Central memory CD8-positive, alpha-beta T cell (primary cell): ENCODE results near the gene GABRR3.

Experiments
- ATAC-seq: fragments of 150-1000 bp; cut with Tn5 transposase; replicated peaks from 2 replicates; pipeline ENCODE4 v1.10.0; 2022; ENCODE audit warnings: mild to moderate bottlenecking, moderate FRiP score, moderate number of reproducible peaks; ENCODE audit not compliant: poor library complexity, severe bottlenecking; ENCODE audit errors: extremely low read depth
- DNase-seq, 2 donors: peaks; one replicate each; pipeline ENCODE4 v3.0.0; 2021; ENCODE audit warnings: low spot score in 2 of 2
- H3K27ac Mint-ChIP-seq: one replicate; pipeline ENCODE4 v1.8.0; 2022; ENCODE audit warnings: low read depth, mild to moderate bottlenecking, moderate library complexity, mixed read lengths
- H3K27me3 Mint-ChIP-seq: one replicate; pipeline ENCODE4 v1.8.0; 2022; ENCODE audit warnings: mixed read lengths
- H3K36me3 Mint-ChIP-seq: one replicate; pipeline ENCODE4 v1.8.0; 2022; ENCODE audit warnings: mild to moderate bottlenecking, moderate library complexity, mixed read lengths; ENCODE audit not compliant: insufficient read depth
- H3K4me1 Mint-ChIP-seq: one replicate; pipeline ENCODE4 v1.8.0; 2022; ENCODE audit warnings: mixed read lengths
- H3K4me3 Mint-ChIP-seq: one replicate; pipeline ENCODE4 v1.8.0; 2022; ENCODE audit warnings: mild to moderate bottlenecking, moderate library complexity, mixed read lengths
- H3K9me3 Mint-ChIP-seq: one replicate; pipeline ENCODE4 v1.8.0; 2022; ENCODE audit warnings: mixed read lengths

Gene GABRR3

DNA sequence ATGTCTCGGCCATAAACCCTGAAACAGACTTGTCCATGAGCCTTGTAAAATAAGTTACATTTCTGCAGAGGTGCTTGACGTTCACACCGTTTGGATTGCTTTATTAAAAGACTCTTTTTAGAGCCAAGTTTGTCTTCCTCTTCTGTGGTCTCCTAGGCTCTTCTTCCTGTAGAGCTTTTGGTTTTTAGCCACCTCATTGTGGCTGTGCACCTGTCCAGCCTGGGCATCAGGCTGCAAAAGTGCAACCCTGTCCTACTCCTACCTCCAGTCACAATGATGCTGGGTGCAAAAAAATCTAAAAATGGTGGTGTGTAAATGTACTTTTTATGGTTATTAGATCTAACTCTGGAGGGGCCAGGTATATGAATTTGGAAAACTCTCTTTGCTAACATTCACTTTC, 60.1 kb downstream of the GABRR3 start:
- H3K36me3 Mint-ChIP-seq: no peaks in the 10 kb centered on the region
- H3K4me3 Mint-ChIP-seq: no peak overlapping the region
- H3K27ac Mint-ChIP-seq: no peak overlapping the region
- ATAC-seq (no peak), DNase-seq (no peak)
- no peaks in the 10 kb centered on the region for H3K27me3 Mint-ChIP-seq
- no peaks in the 10 kb centered on the region for H3K9me3 Mint-ChIP-seq
- peaks cover 20% of the 10 kb centered on the region for H3K4me1 Mint-ChIP-seq

DNA sequence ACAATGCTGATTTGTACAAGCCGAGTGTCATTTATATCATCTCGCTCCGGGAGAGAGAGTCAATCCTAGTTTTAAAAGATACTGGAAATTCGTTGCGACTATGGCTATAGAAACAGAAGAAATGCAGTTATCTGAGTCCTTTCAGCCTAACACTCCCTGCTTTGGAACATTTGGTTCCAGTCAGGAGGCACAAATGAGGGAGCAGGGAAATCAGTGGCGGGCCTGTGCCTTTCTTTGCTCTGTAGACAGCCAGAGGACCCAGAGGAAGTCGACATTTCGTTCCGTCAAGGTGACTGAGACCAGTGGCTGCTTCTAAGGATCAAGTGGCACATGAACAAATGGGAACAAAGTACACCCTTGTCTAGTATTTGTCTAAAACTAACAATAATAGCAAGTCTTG, 62.1 kb downstream of the GABRR3 start:
- no peak for DNase-seq
- no peaks in the 10 kb centered on the region for H3K36me3 Mint-ChIP-seq
- H3K4me1 Mint-ChIP-seq: peaks cover 40% of the 10 kb centered on the region
- H3K27ac Mint-ChIP-seq: no peak overlapping the region
- ATAC-seq: no peak
- peak overlapping the region; percentile 62 for H3K4me3 Mint-ChIP-seq
- H3K9me3 Mint-ChIP-seq: no peaks in the 10 kb centered on the region
- H3K27me3 Mint-ChIP-seq: no peaks in the 10 kb centered on the region

DNA sequence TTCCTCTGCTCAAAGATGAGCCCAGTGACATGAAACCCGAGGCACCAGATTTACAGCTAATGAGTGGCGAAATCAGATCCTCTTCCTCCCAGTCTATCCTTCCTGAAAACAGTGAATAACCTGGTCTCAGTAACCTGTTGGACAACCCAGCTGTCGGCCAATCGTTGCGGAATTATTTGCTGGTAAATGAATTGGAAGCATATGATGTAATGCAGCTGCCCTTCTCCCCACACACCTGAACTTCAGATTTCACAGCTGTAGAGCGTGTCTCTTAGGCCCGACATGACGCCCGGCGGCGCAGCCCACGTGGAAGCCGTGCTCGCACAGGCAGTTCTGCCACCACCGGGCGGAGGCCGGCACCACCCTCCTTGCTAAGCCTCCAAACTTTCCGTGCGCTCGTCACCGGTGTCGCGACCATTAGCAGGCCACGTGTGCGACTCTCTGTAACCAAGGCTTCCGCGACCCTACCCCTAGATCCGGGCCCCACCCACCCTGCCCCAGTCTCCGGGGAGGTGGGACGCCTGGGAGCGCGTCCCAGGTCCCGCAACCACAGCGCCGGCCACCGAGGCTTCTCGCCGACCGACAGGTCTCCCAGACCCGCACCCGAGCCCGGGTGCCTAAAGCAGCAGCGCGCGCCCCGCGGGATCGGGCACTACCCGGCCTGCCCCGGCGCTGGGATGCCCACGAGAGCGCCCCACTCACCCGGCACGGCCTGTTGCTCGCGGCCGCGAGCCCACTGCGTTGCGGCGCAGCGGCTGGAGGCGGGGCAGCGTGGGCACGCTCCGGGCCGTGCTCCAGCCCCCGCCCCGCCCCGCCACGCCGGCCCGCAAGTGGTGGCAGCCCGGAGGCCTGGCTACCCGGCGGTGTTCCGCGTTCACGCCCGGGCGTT, 63.2 kb downstream of the GABRR3 start, which contains the start of gene RIOX2:
RIOX2 (minus strand) TSS at position 753 of the 889 bp plus-strand sequence. CDS start 4,838 bp downstream, outside the sequence.
- H3K27me3 Mint-ChIP-seq: no peaks in the 10 kb centered on the region
- peak within 1 kb of the TSS; percentile 79 for H3K4me3 Mint-ChIP-seq
- ATAC-seq: peak; percentile 94
- peak within 1 kb of the TSS; percentile 81 for H3K27ac Mint-ChIP-seq
- no peaks in the 10 kb centered on the region for H3K9me3 Mint-ChIP-seq
- DNase-seq: peak; percentile 49 to 61
- peaks cover 48% of the 10 kb centered on the region for H3K4me1 Mint-ChIP-seq
- peaks cover 4% of the 10 kb centered on the region for H3K36me3 Mint-ChIP-seq

DNA sequence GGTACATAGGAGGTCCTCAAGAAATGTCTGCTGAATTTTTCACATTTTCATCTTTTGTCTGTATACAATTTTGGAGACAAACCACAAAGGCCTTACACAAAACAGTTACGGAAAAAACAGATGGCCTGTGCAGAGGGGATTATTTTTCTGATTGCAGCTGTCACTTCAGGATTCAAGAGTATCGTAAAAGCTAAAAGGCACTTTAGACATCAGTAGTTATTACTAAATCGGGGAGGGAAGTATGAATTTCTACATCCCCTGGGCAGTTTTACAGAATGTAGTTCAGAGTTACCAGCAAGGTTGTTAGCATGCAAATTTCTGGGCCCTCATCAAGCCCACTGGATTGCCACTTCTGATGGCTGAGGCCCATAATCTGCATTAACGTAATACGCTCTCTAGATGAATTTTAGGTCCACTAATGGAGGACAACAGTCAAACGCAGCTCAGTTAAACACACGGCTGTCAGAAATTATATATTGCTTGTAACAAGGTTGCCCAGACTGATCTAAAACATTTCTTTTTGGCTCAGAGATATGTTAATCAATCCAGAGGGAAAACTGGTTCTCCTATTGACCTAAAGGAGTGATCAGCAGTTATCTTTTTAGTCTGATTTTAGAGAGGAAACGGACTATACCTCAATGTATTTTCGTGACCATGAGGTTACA, 64.0 kb downstream of the GABRR3 start:
- no peaks in the 10 kb centered on the region for H3K27me3 Mint-ChIP-seq
- DNase-seq: no peak
- H3K36me3 Mint-ChIP-seq: peaks cover 6% of the 10 kb centered on the region
- H3K4me1 Mint-ChIP-seq: peaks cover 50% of the 10 kb centered on the region
- H3K4me3 Mint-ChIP-seq: peak overlapping the region; percentile 79
- H3K27ac Mint-ChIP-seq: no peak overlapping the region
- no peaks in the 10 kb centered on the region for H3K9me3 Mint-ChIP-seq
- no peak for ATAC-seq

DNA sequence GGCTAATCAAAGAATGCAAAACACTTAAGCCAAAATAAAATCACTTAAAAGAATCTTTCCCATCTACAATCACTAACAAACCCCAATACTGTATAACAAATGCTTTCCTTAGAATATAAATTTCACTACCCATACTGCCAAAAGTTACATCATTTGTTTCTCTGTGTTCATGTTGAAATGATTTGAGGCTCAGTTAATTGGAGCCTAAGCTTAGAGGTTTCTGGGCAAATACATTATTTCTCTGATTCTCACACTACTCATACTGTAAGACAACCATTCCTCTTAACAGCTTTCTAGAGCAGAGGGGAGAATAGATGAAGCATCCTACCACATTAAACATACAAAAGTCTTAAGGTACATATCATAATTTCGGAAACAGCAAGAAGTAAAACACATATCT, 65.0 kb downstream of the GABRR3 start:
- Mint-ChIP-seq H3K9me3 (no peaks in the 10 kb centered on the region), H3K4me3 (peak overlapping the region; percentile 79), H3K4me1 (peaks cover 50% of the 10 kb centered on the region), H3K27me3 (no peaks in the 10 kb centered on the region), H3K27ac (no peak overlapping the region), H3K36me3 (peaks cover 10% of the 10 kb centered on the region)
- DNase-seq: no peak
- no peak for ATAC-seq

DNA sequence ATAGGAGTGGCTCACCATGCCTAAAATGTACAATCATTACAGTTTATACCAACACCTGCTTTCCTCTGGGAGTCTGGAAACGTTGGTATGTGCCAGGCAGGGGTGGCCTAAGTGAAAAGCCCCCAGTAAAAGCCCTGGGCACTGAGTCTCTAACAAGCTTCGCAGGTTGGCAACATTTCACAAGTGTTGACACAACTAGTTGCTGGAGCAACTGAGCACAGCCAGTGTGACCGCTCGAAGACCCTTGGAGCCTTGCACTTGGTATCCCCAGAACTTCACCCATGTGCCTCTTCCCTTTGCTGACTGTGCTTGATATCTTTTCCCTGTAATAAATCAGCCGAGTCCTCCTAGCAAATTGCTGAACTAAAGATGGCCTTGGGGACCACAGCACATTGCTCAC, 65.6 kb downstream of the GABRR3 start:
- no peak overlapping the region for H3K27ac Mint-ChIP-seq
- no peaks in the 10 kb centered on the region for H3K9me3 Mint-ChIP-seq
- ATAC-seq (no peak), DNase-seq (no peak)
- H3K36me3 Mint-ChIP-seq: peaks cover 14% of the 10 kb centered on the region
- peaks cover 50% of the 10 kb centered on the region for H3K4me1 Mint-ChIP-seq
- H3K27me3 Mint-ChIP-seq: no peaks in the 10 kb centered on the region
- no peak overlapping the region for H3K4me3 Mint-ChIP-seq

DNA sequence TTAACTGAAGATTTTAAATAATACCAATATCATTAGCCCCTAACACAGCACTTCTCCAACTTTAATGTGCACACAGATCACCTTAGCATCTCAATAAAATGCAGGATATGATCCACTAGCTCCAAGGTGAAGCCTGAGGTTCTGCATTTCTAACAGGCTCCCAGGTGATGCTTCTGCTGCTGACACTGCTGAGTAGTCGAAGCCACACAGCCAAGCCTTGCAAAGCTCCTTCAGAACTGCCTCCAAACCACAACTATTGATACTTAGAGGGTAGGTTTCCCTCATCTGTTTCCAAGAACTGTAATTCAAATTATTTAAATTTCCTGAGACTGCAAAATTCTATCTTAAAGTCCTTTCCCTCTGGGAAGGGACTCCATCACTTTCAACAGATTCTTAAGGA, 66.7 kb downstream of the GABRR3 start:
- Mint-ChIP-seq H3K27me3 (no peaks in the 10 kb centered on the region), H3K36me3 (peaks cover 15% of the 10 kb centered on the region), H3K9me3 (no peaks in the 10 kb centered on the region), H3K4me3 (no peak overlapping the region), H3K4me1 (peaks cover 57% of the 10 kb centered on the region), H3K27ac (no peak overlapping the region)
- no peak for DNase-seq
- no peak for ATAC-seq

DNA sequence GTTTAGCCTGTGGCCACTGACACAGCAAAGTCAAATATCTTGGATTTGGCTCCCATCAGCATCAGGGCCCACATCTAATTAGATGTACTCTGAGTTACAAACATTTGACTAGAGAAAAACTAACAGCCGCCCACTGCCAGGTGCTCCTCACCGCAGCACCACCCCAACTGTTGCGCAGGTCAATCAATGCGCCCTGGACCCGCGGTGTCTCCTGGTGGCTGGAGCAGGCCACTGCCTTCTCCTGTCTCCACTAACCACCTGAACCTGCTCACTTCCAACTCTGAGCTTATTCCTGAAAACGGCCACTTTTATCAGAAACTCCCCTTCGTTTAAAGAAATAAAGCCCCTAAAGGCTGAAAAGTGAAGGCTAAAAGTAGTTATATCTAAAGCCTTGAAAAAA, 67.1 kb downstream of the GABRR3 start:
- Mint-ChIP-seq H3K9me3 (no peaks in the 10 kb centered on the region), H3K4me1 (peaks cover 59% of the 10 kb centered on the region), H3K36me3 (peaks cover 15% of the 10 kb centered on the region), H3K27ac (no peak overlapping the region), H3K27me3 (no peaks in the 10 kb centered on the region), H3K4me3 (no peak overlapping the region)
- ATAC-seq (no peak), DNase-seq (no peak)

DNA sequence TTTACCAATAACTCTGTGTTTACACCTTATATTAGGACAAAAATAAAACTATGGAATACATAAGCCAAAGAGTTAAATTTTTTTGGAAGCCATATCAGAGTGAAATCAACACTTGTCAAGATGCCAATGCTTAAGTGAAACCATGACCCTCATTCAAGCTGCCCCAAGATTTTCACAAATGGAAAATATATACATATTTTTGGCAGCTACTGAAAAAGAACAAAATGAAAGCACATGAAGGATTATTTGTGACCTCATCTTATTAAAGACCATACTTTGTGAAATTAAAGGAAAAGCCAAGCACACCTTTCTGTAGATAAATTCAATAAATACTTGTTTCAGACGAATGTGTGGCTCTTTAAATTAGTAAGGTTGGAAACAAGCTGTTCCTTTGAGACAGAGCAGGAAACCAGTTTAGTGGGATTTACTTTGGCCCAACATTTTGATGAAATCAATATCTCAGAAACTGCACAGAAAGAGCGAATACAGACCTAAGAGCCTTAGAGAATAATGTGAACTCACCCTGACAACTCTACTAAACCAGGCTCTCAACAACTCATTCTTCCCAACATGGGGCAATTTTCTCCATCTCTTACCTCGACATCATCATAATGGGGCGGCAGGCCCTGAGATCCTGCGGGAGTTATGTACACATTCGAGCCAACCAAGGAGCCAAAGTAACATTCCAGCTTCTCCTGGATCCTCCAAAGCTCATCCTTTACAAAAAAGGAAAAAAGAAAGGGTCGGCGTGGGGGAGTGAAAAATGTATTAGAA, 73.9 kb downstream of the GABRR3 start:
- Mint-ChIP-seq H3K27ac (no peak overlapping the region), H3K27me3 (no peaks in the 10 kb centered on the region), H3K4me1 (peaks cover 26% of the 10 kb centered on the region), H3K9me3 (no peaks in the 10 kb centered on the region), H3K4me3 (no peak overlapping the region), H3K36me3 (peaks cover 33% of the 10 kb centered on the region)
- ATAC-seq (no peak), DNase-seq (no peak)

DNA sequence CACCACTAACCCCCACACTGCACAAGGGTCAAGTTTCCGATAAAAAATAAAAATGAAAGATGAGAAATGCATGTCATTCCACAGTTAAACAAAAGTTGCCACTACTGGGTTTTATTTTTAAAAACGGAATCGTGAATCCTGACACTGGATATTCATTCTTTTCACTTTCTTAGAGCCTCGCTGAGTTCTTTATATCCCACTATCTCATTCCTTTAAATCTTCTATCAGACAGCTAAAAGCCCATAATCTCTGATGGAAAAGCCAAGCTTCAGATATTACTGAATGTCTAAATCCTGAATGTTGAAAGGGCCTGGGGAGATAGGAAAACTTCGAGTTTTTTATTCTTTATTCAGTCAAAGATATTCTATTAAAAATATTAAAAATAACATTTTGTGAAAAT, 74.6 kb downstream of the GABRR3 start:
- H3K9me3 Mint-ChIP-seq: no peaks in the 10 kb centered on the region
- no peak for ATAC-seq
- H3K4me3 Mint-ChIP-seq: no peak overlapping the region
- peaks cover 31% of the 10 kb centered on the region for H3K36me3 Mint-ChIP-seq
- no peak for DNase-seq
- peaks cover 26% of the 10 kb centered on the region for H3K4me1 Mint-ChIP-seq
- H3K27ac Mint-ChIP-seq: no peak overlapping the region
- H3K27me3 Mint-ChIP-seq: no peaks in the 10 kb centered on the region

DNA sequence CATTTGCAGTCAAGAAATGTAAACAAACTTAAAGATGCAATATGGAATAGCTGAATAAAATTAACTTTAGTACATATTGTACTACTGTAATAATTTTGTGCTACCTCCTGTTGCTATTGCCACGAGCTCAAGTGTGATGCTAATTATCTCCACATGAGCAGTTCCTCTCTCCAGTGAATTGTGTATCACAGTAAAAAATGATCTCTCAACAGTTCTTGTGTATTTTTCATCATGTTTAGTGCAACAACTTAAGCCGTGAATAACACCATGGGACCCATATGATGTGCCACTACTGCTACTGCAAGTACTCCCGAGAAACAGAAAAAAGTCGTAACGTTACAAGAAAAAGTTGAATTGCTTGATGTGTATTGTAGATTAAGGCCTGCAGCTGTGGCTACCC, 75.2 kb downstream of the GABRR3 start:
- no peak for DNase-seq
- H3K27me3 Mint-ChIP-seq: no peaks in the 10 kb centered on the region
- no peak for ATAC-seq
- no peaks in the 10 kb centered on the region for H3K9me3 Mint-ChIP-seq
- no peak overlapping the region for H3K4me3 Mint-ChIP-seq
- H3K27ac Mint-ChIP-seq: no peak overlapping the region
- H3K4me1 Mint-ChIP-seq: peaks cover 26% of the 10 kb centered on the region
- H3K36me3 Mint-ChIP-seq: peaks cover 33% of the 10 kb centered on the region

DNA sequence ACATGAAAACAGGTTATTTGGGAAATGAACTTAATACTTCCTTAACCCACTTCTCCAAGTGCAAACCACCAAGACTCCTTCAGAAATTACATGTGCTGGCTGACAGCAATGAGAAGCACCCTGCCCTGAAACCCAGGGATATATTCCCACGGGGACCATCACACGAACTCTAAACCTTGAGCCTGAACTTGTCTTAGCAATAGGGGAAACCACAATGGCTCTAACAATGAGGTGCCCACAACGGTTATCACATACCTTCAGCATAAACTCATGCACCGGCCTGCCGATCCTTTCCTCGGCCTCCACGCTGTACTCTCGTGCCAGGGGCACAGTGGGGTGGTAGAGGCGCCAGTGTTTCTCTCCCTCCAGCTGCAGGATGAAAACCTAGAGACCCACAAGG, 76.3 kb downstream of the GABRR3 start:
- Mint-ChIP-seq H3K9me3 (no peaks in the 10 kb centered on the region), H3K4me1 (peaks cover 22% of the 10 kb centered on the region), H3K27ac (no peak overlapping the region), H3K27me3 (no peaks in the 10 kb centered on the region), H3K36me3 (peaks cover 32% of the 10 kb centered on the region), H3K4me3 (no peak overlapping the region)
- no peak for ATAC-seq
- no peak for DNase-seq
